K562 (cell line): ENCODE data around the gene MRPL22.

ENCODE experiments used
- CBX8 ChIP-seq: fragments of 200-600 bp; sonication (generic); IDR thresholded peaks from 2 replicates; pipeline ENCODE4 v1.6.1; 2012; ENCODE audit warnings: borderline replicate concordance, mixed run types, low read depth, mild to moderate bottlenecking, moderate library complexity, mixed read lengths, low read length, control low read depth, inconsistent platforms; ENCODE audit not compliant: poor library complexity, severe bottlenecking; ENCODE audit errors: extremely low read depth
- NELFE ChIP-seq: IDR thresholded peaks from 2 replicates; pipeline ENCODE4 v1.6.1; 2011; ENCODE audit warnings: mild to moderate bottlenecking; ENCODE audit not compliant: insufficient read depth, insufficient read length
- SIN3A ChIP-seq, 2 experiments: fragments of 150-350 bp in 1 of 2; IDR thresholded peaks; 2 replicates each; pipeline ENCODE4 v1.6.1; 2011 to 2016; ENCODE audit warnings: borderline replicate concordance in 2 of 2, low read depth in 2 of 2, low read length in 2 of 2, mild to moderate bottlenecking in 2 of 2, moderate library complexity in 2 of 2; ENCODE audit not compliant: control insufficient read depth in 1 of 2
- TAF1 ChIP-seq: IDR thresholded peaks from 2 replicates; pipeline ENCODE4 v1.6.1; 2011; ENCODE audit warnings: mild to moderate bottlenecking, low read length, moderate library complexity; ENCODE audit not compliant: insufficient read depth, control insufficient read depth, severe bottlenecking; ENCODE audit errors: extremely low read depth
- TCF7L2 ChIP-seq: fragments of 150-350 bp; IDR thresholded peaks from 2 replicates; pipeline ENCODE4 v1.6.1; 2016; ENCODE audit warnings: low read depth, mild to moderate bottlenecking, low read length, moderate library complexity
- ZFPM2 ChIP-seq: fragments of 250-450 bp; sonication (Bioruptor Pico); IDR thresholded peaks from 2 replicates; pipeline ENCODE4 v1.5.1; 2022; ENCODE audit warnings: mild to moderate bottlenecking
- TF ChIP-seq, protein P1 (sequence below): sonication (generic); formaldehyde crosslinking; IDR thresholded peaks from 2 replicates; pipeline ENCODE4 v1.8.0; 2022; ENCODE audit warnings: mild to moderate bottlenecking, missing genetic modification reagents
- TF ChIP-seq, protein P2 (sequence below), 3 experiments: IDR thresholded peaks in 2 of 3; conservative IDR thresholded peaks in 1 of 3; 2 replicates each; pipeline ENCODE4 v1.5.1; 2011 to 2012; ENCODE audit warnings: low read length in 3 of 3, mild to moderate bottlenecking in 3 of 3, control low read depth in 2 of 3, improper control_type of control experiment in 1 of 3, inconsistent platforms in 1 of 3, low read depth in 1 of 3, mixed read lengths in 1 of 3, moderate library complexity in 1 of 3; ENCODE audit not compliant: insufficient read depth in 2 of 3
- TF ChIP-seq, protein P3 (sequence below): fragments of 450-650 bp; IDR thresholded peaks from 2 replicates; pipeline ENCODE4 v1.6.1; 2016; ENCODE audit warnings: low read depth, mild to moderate bottlenecking, moderate library complexity
- TF ChIP-seq, protein P4 (sequence below), 2 experiments: fragments of 450-650 bp; IDR thresholded peaks; 2 replicates each; pipeline ENCODE4 v1.6.1; 2016; ENCODE audit warnings: mild to moderate bottlenecking in 2 of 2, borderline replicate concordance in 1 of 2, low read depth in 1 of 2, moderate library complexity in 1 of 2
- TF ChIP-seq, protein P5 (sequence below): sonication (generic); formaldehyde crosslinking; IDR thresholded peaks from 2 replicates; pipeline ENCODE4 v1.8.0; 2023; ENCODE audit warnings: mild to moderate bottlenecking, missing genetic modification reagents

DNA sequence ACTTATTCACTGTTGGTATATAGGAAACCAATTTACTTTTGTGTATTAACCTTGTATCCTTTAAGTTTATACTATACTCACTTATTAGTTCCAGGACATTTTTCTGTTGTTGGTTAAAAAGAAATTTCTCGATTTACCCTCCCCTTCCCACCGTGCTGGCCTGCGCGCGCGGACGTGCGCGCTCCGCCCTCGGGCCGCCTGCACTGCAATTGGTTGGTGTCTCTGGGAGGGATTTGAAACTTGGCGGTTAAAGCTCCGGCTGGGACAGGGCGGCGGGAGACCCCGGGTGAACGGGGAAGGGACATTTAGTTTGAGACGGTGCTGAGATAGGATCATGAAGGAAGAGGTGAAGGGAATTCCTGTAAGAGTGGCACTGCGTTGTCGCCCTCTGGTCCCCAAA lies 72.7 kb downstream of the MRPL22 start, which contains the start of gene KIF4B:
- no peak for TF ChIP-seq ZFPM2 (CRISPR knock-in tag)
- TF ChIP-seq, protein P1, sequence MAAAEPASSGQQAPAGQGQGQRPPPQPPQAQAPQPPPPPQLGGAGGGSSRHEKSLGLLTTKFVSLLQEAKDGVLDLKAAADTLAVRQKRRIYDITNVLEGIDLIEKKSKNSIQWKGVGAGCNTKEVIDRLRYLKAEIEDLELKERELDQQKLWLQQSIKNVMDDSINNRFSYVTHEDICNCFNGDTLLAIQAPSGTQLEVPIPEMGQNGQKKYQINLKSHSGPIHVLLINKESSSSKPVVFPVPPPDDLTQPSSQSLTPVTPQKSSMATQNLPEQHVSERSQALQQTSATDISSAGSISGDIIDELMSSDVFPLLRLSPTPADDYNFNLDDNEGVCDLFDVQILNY (CRISPR knock-in tag), result no peak
- TF ChIP-seq TAF1, result no peak
- TF ChIP-seq SIN3A (IDR thresholded peaks at IDR 0.05; ENCODE audit: borderline replicate concordance in 2 of 2, control insufficient read depth in 1 of 2, low read depth in 2 of 2, low read length in 2 of 2), result no peak
- no peak for TF ChIP-seq CBX8
- no peak for TF ChIP-seq NELFE
- TF ChIP-seq TCF7L2, result no peak
- TF ChIP-seq, protein P2, sequence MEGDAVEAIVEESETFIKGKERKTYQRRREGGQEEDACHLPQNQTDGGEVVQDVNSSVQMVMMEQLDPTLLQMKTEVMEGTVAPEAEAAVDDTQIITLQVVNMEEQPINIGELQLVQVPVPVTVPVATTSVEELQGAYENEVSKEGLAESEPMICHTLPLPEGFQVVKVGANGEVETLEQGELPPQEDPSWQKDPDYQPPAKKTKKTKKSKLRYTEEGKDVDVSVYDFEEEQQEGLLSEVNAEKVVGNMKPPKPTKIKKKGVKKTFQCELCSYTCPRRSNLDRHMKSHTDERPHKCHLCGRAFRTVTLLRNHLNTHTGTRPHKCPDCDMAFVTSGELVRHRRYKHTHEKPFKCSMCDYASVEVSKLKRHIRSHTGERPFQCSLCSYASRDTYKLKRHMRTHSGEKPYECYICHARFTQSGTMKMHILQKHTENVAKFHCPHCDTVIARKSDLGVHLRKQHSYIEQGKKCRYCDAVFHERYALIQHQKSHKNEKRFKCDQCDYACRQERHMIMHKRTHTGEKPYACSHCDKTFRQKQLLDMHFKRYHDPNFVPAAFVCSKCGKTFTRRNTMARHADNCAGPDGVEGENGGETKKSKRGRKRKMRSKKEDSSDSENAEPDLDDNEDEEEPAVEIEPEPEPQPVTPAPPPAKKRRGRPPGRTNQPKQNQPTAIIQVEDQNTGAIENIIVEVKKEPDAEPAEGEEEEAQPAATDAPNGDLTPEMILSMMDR (IDR thresholded peaks at IDR 0.05 in 2 of 3, conservative IDR thresholded peaks at IDR 0.05 in 1 of 3; ENCODE audit: insufficient read depth in 2 of 3, low read depth in 1 of 3, low read length in 3 of 3), result no peak
- TF ChIP-seq, protein P3, sequence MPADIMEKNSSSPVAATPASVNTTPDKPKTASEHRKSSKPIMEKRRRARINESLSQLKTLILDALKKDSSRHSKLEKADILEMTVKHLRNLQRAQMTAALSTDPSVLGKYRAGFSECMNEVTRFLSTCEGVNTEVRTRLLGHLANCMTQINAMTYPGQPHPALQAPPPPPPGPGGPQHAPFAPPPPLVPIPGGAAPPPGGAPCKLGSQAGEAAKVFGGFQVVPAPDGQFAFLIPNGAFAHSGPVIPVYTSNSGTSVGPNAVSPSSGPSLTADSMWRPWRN, result no peak
- TF ChIP-seq, protein P4, sequence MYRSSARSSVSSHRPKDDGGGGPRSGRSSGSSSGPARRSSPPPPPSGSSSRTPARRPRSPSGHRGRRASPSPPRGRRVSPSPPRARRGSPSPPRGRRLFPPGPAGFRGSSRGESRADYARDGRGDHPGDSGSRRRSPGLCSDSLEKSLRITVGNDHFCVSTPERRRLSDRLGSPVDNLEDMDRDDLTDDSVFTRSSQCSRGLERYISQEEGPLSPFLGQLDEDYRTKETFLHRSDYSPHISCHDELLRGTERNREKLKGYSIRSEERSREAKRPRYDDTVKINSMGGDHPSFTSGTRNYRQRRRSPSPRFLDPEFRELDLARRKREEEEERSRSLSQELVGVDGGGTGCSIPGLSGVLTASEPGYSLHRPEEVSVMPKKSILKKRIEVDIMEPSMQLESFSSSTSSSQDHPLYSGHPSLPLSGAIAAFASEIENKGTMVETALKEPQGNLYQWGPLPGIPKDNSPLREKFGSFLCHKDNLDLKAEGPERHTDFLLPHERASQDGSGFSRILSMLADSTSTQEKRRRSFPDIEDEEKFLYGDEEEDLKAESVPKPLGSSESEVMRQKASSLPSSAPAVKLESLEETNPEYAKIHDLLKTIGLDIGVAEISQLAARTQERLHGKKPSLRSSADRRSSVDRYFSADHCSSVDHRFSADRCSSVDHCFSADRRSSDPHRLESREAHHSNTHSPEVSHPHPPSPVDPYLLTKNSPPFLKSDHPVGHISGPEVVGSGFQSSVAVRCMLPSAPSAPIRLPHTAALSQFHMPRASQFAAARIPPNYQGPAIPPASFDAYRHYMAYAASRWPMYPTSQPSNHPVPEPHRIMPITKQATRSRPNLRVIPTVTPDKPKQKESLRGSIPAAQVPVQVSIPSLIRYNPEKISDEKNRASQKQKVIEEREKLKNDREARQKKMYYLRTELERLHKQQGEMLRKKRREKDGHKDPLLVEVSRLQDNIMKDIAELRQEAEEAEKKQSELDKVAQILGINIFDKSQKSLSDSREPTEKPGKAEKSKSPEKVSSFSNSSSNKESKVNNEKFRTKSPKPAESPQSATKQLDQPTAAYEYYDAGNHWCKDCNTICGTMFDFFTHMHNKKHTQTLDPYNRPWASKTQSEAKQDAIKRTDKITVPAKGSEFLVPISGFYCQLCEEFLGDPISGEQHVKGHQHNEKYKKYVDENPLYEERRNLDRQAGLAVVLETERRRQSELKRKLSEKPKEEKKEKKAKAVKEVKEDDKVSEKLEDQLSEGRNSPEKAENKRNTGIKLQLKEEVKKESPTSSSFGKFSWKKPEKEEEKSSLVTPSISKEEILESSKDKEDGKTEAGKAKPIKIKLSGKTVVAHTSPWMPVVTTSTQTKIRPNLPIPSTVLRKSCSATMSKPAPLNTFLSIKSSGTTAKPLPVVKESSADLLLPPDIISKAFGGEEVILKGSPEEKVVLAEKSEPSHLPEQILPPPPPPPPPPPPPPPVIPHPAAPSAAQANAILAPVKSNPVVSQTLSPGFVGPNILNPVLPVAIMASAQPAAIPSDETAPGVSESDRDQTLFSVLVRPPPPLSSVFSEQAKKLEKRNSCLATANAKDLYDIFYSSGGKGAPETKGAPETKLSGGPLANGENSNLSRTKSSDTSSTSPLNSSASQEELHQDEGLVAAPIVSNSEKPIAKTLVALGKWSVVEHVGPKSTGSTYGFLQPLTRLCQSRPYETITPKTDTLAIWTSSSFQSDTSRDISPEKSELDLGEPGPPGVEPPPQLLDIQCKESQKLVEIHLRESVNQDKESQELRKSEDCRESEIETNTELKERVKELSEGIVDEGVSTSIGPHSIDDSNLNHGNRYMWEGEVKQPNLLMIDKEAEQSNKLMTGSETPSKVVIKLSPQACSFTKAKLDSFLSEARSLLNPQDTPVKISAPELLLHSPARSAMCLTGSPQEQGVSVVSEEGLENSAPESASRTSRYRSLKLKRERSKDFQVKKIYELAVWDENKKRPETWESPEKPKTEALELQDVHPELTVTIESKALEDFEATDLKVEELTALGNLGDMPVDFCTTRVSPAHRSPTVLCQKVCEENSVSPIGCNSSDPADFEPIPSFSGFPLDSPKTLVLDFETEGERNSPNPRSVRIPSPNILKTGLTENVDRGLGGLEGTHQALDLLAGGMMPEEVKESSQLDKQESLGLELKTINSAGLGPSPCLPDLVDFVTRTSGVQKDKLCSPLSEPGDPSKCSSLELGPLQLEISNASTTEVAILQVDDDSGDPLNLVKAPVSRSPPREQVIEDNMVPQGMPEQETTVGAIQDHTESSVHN (IDR thresholded peaks at IDR 0.05; ENCODE audit: borderline replicate concordance in 1 of 2, low read depth in 1 of 2), result no peak
- TF ChIP-seq, protein P5, sequence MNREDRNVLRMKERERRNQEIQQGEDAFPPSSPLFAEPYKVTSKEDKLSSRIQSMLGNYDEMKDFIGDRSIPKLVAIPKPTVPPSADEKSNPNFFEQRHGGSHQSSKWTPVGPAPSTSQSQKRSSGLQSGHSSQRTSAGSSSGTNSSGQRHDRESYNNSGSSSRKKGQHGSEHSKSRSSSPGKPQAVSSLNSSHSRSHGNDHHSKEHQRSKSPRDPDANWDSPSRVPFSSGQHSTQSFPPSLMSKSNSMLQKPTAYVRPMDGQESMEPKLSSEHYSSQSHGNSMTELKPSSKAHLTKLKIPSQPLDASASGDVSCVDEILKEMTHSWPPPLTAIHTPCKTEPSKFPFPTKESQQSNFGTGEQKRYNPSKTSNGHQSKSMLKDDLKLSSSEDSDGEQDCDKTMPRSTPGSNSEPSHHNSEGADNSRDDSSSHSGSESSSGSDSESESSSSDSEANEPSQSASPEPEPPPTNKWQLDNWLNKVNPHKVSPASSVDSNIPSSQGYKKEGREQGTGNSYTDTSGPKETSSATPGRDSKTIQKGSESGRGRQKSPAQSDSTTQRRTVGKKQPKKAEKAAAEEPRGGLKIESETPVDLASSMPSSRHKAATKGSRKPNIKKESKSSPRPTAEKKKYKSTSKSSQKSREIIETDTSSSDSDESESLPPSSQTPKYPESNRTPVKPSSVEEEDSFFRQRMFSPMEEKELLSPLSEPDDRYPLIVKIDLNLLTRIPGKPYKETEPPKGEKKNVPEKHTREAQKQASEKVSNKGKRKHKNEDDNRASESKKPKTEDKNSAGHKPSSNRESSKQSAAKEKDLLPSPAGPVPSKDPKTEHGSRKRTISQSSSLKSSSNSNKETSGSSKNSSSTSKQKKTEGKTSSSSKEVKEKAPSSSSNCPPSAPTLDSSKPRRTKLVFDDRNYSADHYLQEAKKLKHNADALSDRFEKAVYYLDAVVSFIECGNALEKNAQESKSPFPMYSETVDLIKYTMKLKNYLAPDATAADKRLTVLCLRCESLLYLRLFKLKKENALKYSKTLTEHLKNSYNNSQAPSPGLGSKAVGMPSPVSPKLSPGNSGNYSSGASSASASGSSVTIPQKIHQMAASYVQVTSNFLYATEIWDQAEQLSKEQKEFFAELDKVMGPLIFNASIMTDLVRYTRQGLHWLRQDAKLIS (CRISPR knock-in tag), result no peak
